ENCODE results near the gene OSR1. TPM values are rescaled to one million over a fixed set of nuclear protein-coding genes. Genes with fewer than 3 reads are reported as not detected.
"Not testable (repeated sequence)": the region's sequence is repeated elsewhere in the genome, so short reads cannot be mapped to it uniquely, and the experiment has no call there.

Gene OSR1
- polyA plus RNA-seq (ENCODE audit: low read depth in 6 of 6), result not detected

DNA sequence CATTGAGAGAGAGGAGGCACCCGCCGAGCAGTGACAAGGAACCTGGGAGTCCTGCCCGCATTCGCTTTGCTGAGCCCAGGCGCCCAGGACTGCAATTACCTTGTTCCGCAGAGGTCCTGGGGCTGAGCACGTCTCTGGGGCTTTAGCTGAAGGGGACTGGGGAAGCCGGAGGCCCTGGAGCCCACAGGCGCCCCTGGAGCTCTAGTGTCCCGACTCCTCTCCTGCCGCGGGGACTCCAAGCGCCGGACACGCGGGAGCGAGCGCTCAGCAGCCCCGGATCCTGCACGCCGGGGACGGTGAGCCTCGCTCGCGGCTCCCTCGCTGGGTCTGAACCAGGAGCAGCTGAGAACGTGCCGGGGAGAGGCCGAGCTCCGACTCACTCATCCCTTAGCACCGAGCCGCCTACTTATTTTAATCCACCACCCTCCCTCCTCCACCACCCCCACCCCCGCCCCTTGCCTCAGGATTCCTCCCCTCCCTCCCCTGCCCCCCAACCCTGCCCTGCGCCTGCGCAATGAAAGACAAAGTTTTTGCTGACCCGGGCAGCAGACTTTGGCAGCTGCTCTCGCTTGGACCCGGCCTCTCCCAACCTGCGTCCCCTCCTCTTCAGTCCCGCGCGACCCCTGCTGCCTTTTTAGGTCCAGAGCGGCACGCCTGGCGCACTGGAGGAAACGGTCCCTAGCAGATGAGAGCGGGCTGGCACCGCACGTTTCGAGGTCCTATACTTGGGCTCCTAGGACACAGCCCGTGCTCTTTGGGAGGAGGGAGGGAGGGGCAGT, at the start of gene OSR1:
Gene OSR1, minus strand, starts transcription at position 382 of the 779 bp plus-strand sequence. CDS start 4,818 bp downstream, outside the sequence.
- Mint-ChIP-seq H3K36me3 (peaks cover 5 to 6% of the 10 kb centered on the region in 2 donors), H3K27ac (peak within 1 kb of the TSS in 5 of 6 donors; percentile 69 to 94 (median 83)), H3K9me3 (peaks cover 0 to 9% (median 3%) of the 10 kb centered on the region in 7 donors), H3K27me3 (peaks cover 68 to 86% (median 76%) of the 10 kb centered on the region in 3 donors), H3K4me3 (peak within 1 kb of the TSS; percentile 70 to 88 (median 78)), H3K4me1 (peaks cover 37 to 77% (median 62%) of the 10 kb centered on the region in 3 donors)
- ATAC-seq (ENCODE audit: low read depth in 2 of 2) (peak; percentile 27 to 32), DNase-seq (no peak)

DNA sequence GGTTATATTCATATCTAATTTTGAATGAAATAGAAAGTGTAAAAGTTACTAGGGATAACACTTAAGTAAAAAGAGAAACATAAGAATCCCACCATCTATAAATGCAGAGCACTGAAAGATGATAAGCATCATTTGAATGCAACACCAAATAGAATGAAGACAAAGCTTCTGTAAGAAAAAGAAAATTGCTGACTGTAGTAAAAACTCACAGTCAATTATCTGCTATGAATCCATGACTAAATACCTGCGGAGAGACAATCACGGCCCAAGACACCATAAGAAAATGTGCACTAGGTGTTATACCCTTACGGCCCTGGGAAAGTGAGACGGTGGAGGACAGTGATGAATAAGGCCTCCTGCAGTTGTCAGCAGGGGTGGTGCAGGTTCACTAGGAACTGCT, 45.4 kb upstream of the OSR1 start:
- ATAC-seq (ENCODE audit: low read depth in 2 of 2), result no peak
- peaks cover 0 to 10% (median 1%) of the 10 kb centered on the region in 7 donors for H3K9me3 Mint-ChIP-seq
- no peaks in the 10 kb centered on the region for H3K4me1 Mint-ChIP-seq
- peaks cover 4 to 30% (median 17%) of the 10 kb centered on the region in 3 donors for H3K27me3 Mint-ChIP-seq
- no peak overlapping the region for H3K27ac Mint-ChIP-seq
- H3K36me3 Mint-ChIP-seq, result no peaks in the 10 kb centered on the region
- H3K4me3 Mint-ChIP-seq, result no peak overlapping the region
- DNase-seq, result no peak

DNA sequence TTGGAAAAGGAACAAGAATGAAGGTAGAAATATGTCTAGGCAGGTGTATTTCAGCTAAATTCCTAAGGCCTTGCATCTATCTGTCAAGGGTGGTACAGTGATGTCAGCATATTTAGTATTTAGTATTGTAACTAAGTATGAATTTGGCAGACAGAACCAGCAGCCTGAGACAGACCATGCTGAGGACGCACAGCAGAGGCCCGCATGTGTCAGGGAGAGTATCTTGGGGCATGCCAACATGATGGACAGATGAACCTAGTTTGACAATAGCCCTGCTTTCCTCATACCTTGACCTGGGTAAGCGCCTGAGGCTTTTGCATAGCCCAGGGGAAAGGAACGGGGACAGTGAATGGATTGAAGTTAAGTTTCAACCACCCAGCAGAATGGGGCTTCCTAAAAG, 33.8 kb upstream of the OSR1 start:
- peaks cover 24 to 36% (median 35%) of the 10 kb centered on the region in 3 donors for H3K27me3 Mint-ChIP-seq
- no peaks in the 10 kb centered on the region for H3K36me3 Mint-ChIP-seq
- peaks cover 0 to 10% (median 1%) of the 10 kb centered on the region in 7 donors for H3K9me3 Mint-ChIP-seq
- H3K4me3 Mint-ChIP-seq, result no peak overlapping the region
- no peaks in the 10 kb centered on the region for H3K4me1 Mint-ChIP-seq
- DNase-seq (no peak), ATAC-seq (ENCODE audit: low read depth in 2 of 2) (no peak)
- no peak overlapping the region for H3K27ac Mint-ChIP-seq

DNA sequence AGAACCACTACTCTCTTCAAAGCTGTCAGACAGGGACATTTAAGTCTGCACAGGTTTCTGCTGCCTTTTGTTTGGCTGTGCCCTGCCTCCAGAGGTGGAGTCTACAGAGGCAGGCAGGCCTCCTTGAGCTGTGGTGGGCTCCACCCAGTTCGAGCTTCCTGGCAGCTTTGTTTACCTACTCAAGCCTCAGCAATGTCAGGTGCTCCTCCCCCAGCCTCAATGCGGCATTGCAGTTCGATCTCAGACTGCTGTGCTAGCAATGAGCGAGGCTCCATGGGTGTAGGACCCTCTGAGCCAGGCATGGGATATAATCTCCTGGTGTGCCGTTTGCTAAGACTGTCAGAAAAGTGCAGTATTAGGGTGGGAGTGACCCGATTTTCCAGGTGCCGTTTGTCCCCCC, 31.0 kb upstream of the OSR1 start:
- not testable (repeated sequence) for H3K4me3 Mint-ChIP-seq; ATAC-seq (ENCODE audit: low read depth in 2 of 2); DNase-seq; H3K36me3 Mint-ChIP-seq; H3K27ac Mint-ChIP-seq; H3K4me1 Mint-ChIP-seq
- Mint-ChIP-seq H3K9me3 (peaks cover 0 to 11% (median 5%) of the 10 kb centered on the region in 7 donors), H3K27me3 (peaks cover 20 to 30% (median 29%) of the 10 kb centered on the region in 3 donors)

DNA sequence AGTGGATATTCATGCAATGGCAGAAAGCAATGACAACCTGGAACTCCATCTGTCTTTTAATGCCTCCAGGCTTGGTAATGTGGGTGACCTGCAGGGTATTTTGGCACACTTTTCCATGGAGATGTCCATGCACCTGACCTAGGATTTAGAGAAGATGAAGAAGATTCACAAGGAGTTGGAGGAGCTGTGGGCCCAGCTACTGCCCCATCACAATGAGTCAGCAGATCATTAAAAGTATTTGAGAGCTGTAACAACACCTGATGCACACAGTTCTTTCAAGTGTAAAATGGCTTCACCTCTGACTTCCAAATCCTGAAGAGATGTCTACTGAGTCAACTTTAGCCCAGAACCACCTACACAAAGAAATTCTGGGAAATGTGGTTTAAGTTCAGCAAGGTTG, 22.1 kb upstream of the OSR1 start:
- Mint-ChIP-seq H3K9me3 (peaks cover 0 to 11% (median 4%) of the 10 kb centered on the region in 7 donors), H3K27ac (no peak overlapping the region), H3K4me1 (no peaks in the 10 kb centered on the region), H3K4me3 (no peak overlapping the region), H3K27me3 (peaks cover 18 to 29% (median 28%) of the 10 kb centered on the region in 3 donors), H3K36me3 (no peaks in the 10 kb centered on the region)
- ATAC-seq (ENCODE audit: low read depth in 2 of 2) (no peak), DNase-seq (no peak)

DNA sequence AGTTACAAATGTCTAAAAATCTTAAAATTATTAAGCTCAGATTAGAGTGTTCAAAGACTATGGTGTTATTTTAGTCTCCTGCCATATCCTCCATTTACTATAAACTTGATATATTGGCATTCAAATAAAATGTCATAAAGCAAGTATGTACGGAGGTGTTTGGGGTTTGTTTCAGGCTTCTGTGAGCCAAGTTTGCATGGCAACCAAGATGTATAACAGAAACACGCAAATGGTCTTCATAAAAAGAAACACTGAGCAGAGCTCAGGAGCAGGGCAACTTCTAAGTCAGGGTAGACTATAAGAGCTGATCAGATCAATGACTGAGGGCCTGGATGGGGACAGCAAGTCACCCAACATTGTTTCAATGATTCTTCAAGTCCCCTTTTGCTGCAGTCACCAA, 20.5 kb upstream of the OSR1 start:
- Mint-ChIP-seq H3K36me3 (no peaks in the 10 kb centered on the region), H3K27ac (peak overlapping the region in 1 of 6 donors; percentile 65), H3K9me3 (peaks cover 0 to 9% (median 1%) of the 10 kb centered on the region in 7 donors), H3K4me1 (no peaks in the 10 kb centered on the region), H3K27me3 (peaks cover 30 to 43% (median 32%) of the 10 kb centered on the region in 3 donors), H3K4me3 (no peak overlapping the region)
- DNase-seq, result no peak
- no peak for ATAC-seq (ENCODE audit: low read depth in 2 of 2)

DNA sequence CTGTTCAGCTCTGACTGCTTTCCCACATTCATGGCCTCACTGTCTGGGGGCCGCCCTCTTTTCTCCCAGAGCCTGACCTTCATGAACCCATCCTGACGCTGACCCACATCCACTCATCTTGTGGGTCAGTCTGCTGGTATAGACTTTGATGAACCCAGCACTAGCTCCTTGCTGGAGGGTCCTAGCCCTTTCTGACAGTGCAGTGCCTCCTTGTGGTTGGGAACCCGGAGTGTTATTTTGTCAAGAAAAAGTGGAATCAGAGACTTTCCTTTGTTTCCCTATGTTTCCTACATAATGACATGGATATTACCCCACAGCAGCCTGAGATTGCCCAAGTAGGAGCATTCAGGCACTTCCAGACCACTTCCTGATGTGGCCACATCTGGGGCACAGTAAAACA, 19.3 kb upstream of the OSR1 start:
- ATAC-seq (ENCODE audit: low read depth in 2 of 2), result no peak

DNA sequence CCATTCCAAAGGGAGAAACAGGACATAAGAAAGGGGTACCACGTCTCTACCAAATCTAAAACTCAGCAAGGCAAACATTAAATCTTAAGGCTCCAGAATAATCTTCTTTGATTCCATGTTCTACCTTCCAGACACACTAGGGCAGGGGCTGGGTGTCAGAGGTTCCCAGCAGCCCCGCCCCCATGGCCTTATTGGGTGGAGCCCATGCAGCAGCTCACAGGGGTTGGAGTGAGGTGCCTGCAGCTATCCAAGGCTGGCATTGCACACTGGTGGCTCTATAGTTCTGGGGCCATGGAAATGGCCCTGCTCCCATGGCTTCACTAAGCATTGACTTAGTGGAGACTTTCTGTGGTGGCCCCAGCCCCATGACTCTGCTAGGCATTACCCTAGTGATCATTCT, 14.9 kb upstream of the OSR1 start:
- Mint-ChIP-seq H3K36me3 (no peaks in the 10 kb centered on the region), H3K4me3 (no peak overlapping the region), H3K27me3 (peaks cover 40 to 63% (median 57%) of the 10 kb centered on the region in 3 donors), H3K4me1 (no peaks in the 10 kb centered on the region), H3K9me3 (peaks cover 0 to 6% (median 0%) of the 10 kb centered on the region in 7 donors), H3K27ac (no peak overlapping the region)
- ATAC-seq (ENCODE audit: low read depth in 2 of 2), result no peak
- no peak for DNase-seq

More for the DNA sequence above, 19.3 kb upstream of the OSR1 start:
- no peak overlapping the region for H3K27ac Mint-ChIP-seq
- no peaks in the 10 kb centered on the region for H3K4me1 Mint-ChIP-seq
- H3K9me3 Mint-ChIP-seq, result peaks cover 0 to 6% (median 0%) of the 10 kb centered on the region in 7 donors
- peaks cover 30 to 55% (median 42%) of the 10 kb centered on the region in 3 donors for H3K27me3 Mint-ChIP-seq
- no peaks in the 10 kb centered on the region for H3K36me3 Mint-ChIP-seq
- no peak for DNase-seq
- no peak overlapping the region for H3K4me3 Mint-ChIP-seq

DNA sequence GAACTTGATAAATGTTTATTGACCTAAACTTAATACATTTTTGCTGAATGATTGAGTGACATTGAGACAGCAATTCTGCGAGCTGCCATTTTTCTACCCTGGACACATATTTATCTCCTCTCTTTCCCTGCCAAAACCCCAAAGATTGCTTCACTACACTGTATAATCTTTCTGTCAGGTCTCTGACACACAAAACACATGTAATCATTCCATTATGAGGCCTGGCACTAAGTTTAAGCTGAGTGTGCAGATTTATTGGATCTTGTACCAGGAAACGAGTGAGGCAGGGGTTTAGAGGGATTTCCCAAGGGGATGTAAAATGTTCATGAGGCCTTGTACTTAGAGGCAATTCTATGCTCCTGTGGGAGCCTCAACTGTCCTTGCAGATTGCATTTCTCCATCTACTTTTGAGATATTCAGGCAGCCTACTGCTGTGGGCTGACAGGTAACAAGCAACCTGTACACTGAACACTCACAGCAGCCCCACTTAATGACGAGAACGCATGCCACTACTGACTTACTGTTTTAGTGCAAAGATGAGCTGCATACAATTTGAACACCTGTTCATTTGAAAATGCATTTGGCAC, 13.7 kb upstream of the OSR1 start:
- no peaks in the 10 kb centered on the region for H3K36me3 Mint-ChIP-seq
- H3K4me3 Mint-ChIP-seq, result no peak overlapping the region
- H3K9me3 Mint-ChIP-seq, result peaks cover 0 to 6% (median 0%) of the 10 kb centered on the region in 7 donors
- peaks cover 35 to 54% (median 50%) of the 10 kb centered on the region in 3 donors for H3K27me3 Mint-ChIP-seq
- no peak for ATAC-seq (ENCODE audit: low read depth in 2 of 2)
- DNase-seq, result no peak
- no peak overlapping the region for H3K27ac Mint-ChIP-seq
- H3K4me1 Mint-ChIP-seq, result no peaks in the 10 kb centered on the region

DNA sequence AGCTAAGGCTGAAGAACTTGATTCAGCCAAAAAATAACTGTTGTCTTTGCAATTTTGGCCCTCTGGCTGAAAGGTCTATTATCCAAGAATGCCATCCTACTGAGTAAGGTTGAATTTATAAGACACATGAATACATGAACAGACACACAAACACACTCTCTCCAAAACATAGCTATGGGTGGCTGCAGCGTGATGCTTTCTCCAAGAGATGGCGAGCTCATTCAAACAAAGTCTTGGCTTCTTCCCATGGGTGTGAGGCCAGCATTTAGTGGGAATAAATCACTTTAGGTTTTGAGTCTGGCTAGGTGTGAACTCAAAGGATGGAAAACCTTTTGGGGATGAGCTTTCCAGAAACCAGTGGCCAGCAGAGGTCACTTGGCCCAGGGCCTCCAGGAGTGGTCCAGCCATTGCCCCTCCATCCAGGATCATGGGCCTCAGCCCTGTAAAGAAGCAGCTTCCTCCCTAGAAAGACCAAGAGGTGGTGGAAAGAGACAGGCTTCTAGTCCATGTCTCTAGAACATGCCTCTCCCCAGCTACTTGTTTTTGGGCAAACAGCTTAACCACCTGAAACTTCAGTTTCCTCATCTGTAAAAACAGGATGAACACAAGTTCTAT, 11.0 kb upstream of the OSR1 start:
- no peak overlapping the region for H3K27ac Mint-ChIP-seq
- ATAC-seq (ENCODE audit: low read depth in 2 of 2), result no peak
- H3K9me3 Mint-ChIP-seq, result no peaks in the 10 kb centered on the region
- no peaks in the 10 kb centered on the region for H3K4me1 Mint-ChIP-seq
- no peak overlapping the region for H3K4me3 Mint-ChIP-seq
- peaks cover 28 to 41% (median 40%) of the 10 kb centered on the region in 3 donors for H3K27me3 Mint-ChIP-seq
- no peaks in the 10 kb centered on the region for H3K36me3 Mint-ChIP-seq
- DNase-seq, result no peak

DNA sequence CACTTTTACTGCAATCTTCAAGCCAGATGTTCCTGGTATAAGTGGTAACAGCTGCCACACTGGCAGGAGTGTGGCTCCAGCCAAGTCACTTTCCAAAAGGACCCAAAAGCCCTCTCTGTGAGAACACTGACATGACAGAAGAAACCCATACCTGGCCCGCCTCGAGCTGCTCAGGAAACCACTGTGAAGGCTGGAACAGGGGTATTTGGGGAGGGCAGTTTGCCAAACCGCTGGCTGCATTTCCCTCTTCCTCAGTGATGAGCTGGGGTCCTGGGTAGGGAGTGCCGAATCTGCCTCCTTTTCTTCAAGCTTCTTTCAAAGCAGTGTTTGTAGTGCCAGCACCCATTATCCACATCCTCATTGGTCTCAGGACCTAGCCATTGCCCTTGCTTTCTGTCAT, 10.3 kb upstream of the OSR1 start:
- H3K4me1 Mint-ChIP-seq, result peaks cover under 1 to 2% (median 1%) of the 10 kb centered on the region in 3 donors
- DNase-seq (no peak), ATAC-seq (ENCODE audit: low read depth in 2 of 2) (no peak)
- no peak overlapping the region for H3K4me3 Mint-ChIP-seq
- no peak overlapping the region for H3K27ac Mint-ChIP-seq
- no peaks in the 10 kb centered on the region for H3K9me3 Mint-ChIP-seq
- H3K27me3 Mint-ChIP-seq, result peaks cover 23 to 34% (median 33%) of the 10 kb centered on the region in 3 donors
- H3K36me3 Mint-ChIP-seq, result no peaks in the 10 kb centered on the region

DNA sequence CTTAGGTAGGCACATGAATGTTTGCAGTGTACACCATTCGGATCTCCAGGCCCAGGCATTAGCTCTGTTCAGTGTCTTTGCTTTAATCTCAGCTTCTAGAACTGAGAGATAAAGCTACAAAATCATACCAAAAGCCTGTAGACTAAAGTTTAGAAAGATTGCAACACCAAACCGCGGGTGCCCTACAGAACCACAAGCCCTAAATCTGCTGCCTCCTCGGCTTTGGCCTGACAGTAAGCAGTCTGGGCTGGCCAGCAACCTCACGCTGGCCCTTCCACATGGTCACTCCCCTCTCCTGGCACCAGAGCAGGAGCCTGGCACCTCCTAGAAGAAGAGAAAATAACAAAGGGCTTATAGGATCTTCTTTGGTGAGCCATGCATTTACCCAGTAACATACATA, 8.9 kb upstream of the OSR1 start:
- no peak overlapping the region for H3K27ac Mint-ChIP-seq
- H3K4me3 Mint-ChIP-seq, result no peak overlapping the region
- no peak for ATAC-seq (ENCODE audit: low read depth in 2 of 2)
- H3K4me1 Mint-ChIP-seq, result peaks cover 14 to 16% (median 15%) of the 10 kb centered on the region in 3 donors
- no peaks in the 10 kb centered on the region for H3K36me3 Mint-ChIP-seq
- H3K27me3 Mint-ChIP-seq, result peaks cover 15 to 22% (median 21%) of the 10 kb centered on the region in 3 donors
- DNase-seq, result no peak
- no peaks in the 10 kb centered on the region for H3K9me3 Mint-ChIP-seq

DNA sequence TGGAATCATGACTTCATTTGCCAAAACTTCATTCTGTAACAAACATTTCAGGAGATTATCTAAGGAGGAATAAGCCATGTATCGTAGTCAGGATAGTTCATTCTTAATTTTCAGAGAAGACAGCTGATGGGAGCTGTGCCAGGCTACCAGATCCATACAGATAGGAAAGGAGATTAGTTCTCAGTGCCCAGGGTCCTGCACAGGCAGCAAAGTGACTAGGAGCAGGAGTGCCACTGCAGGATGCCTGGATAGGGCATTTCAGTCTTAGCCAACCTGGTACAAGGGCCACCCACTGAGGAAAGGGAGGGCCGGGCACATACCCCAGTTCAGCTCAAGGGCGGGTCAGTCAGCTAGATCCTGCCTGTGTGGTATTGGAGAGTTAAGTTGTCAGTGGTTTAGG, 6.7 kb upstream of the OSR1 start:
- no peak overlapping the region for H3K4me3 Mint-ChIP-seq
- H3K4me1 Mint-ChIP-seq, result peaks cover 30 to 35% (median 30%) of the 10 kb centered on the region in 3 donors
- no peaks in the 10 kb centered on the region for H3K36me3 Mint-ChIP-seq
- peaks cover 16 to 20% (median 16%) of the 10 kb centered on the region in 3 donors for H3K27me3 Mint-ChIP-seq
- no peak overlapping the region for H3K27ac Mint-ChIP-seq
- H3K9me3 Mint-ChIP-seq, result no peaks in the 10 kb centered on the region
- no peak for ATAC-seq (ENCODE audit: low read depth in 2 of 2)
- no peak for DNase-seq
